BLaER1 (cell line): ENCODE measurements around the gene CEP152.

Experiments
- H3K27ac ChIP-seq: shearing (Covaris generic); formaldehyde crosslinking; 2 replicates; pipeline ENCODE4 v1.8.1; 2022
- H3K27me3 ChIP-seq: shearing (Covaris generic); formaldehyde crosslinking; 2 replicates; pipeline ENCODE4 v1.8.1; 2022
- H3K36me3 ChIP-seq: shearing (Covaris generic); formaldehyde crosslinking; 2 replicates; pipeline ENCODE4 v1.8.1; 2022
- H3K4me1 ChIP-seq: shearing (Covaris generic); formaldehyde crosslinking; 2 replicates; pipeline ENCODE4 v1.8.1; 2022
- H3K4me2 ChIP-seq: shearing (Covaris generic); formaldehyde crosslinking; 2 replicates; pipeline ENCODE4 v1.8.1; 2022
- H3K4me3 ChIP-seq: shearing (Covaris generic); formaldehyde crosslinking; 2 replicates; pipeline ENCODE4 v1.8.1; 2022
- H3K9ac ChIP-seq: shearing (Covaris generic); formaldehyde crosslinking; 2 replicates; pipeline ENCODE4 v1.8.1; 2022
- H3K9me3 ChIP-seq: shearing (Covaris generic); formaldehyde crosslinking; 2 replicates; pipeline ENCODE4 v1.8.1; 2022
- H4K20me1 ChIP-seq: shearing (Covaris generic); formaldehyde crosslinking; 2 replicates; pipeline ENCODE4 v1.8.1; 2022
- Cebpa-rat ChIP-seq: shearing (Covaris generic); IDR thresholded peaks from 2 replicates; pipeline ENCODE4 v1.8.1; 2022

The CEP152 gene

DNA sequence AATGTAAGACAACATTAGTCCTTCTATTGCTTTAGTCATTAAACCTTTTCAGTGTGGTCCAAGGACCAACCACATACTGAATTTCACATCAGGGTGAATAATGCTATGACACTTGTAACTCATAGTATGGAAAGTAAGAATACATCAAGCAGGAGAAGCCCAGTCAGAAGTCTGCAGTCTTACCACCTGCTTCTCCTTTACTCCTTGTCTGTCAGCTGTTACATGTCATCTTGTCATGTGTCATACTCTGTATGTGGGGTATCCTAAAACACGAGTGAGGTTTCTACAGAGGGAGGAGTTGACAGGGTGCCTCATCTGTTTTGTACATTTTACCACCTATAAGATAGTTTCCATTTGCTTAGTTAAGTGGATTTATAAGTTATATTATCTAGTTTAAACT is 34.3 kb upstream of the CEP152 start:
- H3K4me2 ChIP-seq = no peak overlapping the region
- H3K27me3 ChIP-seq = no peaks in the 10 kb centered on the region
- H3K4me3 ChIP-seq = no peak overlapping the region
- no peak for TF ChIP-seq Cebpa-rat
- no peaks in the 10 kb centered on the region for H4K20me1 ChIP-seq
- H3K27ac ChIP-seq = no peak overlapping the region
- H3K9ac ChIP-seq = no peak overlapping the region
- H3K4me1 ChIP-seq = no peaks in the 10 kb centered on the region
- H3K9me3 ChIP-seq = no peaks in the 10 kb centered on the region
- H3K36me3 ChIP-seq = no peaks in the 10 kb centered on the region

DNA sequence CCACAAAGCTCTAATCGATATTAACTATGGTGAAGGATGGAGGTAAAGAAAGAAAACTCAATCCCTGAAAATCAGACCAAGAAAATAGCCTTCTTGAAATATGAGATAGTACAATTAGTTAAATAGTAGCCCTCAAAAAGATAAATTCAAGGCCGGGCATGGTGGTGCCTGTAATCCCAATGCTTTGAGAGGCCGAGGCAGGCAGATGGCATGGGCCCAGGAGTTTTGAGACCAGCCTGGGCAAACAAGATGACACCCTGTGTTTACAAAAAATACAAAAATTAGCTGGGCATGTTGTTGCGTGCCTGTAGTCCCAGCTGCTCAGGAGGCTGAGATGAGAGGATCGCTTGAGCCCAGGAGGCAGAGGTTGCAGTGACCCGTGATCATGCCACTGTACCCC is 31.6 kb upstream of the CEP152 start:
- Histone ChIP-seq H3K36me3 (no peaks in the 10 kb centered on the region), H3K4me2 (no peak overlapping the region), H4K20me1 (no peaks in the 10 kb centered on the region), H3K27me3 (no peaks in the 10 kb centered on the region), H3K9me3 (no peaks in the 10 kb centered on the region), H3K4me3 (no peak overlapping the region), H3K4me1 (no peaks in the 10 kb centered on the region), H3K27ac (no peak overlapping the region), H3K9ac (no peak overlapping the region)
- TF ChIP-seq Cebpa-rat = no peak

DNA sequence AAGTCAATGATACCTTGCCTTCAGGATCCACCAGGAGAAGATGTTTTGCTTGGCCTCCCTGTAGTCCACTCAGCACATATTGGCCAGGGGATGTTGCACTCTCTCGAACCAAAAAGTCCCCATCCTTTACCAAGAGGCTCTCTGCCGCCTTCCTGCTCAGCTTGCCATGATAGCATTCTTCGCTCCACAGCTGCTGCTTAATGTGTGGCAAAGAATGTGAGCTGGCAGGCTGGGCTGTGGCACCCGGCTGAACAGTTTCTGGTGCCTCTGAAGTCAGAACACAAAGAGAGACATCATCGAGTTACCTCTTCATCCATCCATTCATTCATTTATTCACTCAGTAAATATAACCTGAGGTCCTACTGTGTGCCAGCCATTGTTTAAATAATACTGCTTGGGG is 23.9 kb upstream of the CEP152 start:
- Histone ChIP-seq H3K9me3 (peaks cover 20% of the 10 kb centered on the region), H3K36me3 (no peaks in the 10 kb centered on the region), H4K20me1 (no peaks in the 10 kb centered on the region), H3K4me1 (no peaks in the 10 kb centered on the region), H3K4me2 (no peak overlapping the region), H3K27ac (no peak overlapping the region), H3K9ac (no peak overlapping the region), H3K4me3 (no peak overlapping the region), H3K27me3 (no peaks in the 10 kb centered on the region)
- TF ChIP-seq Cebpa-rat = no peak

DNA sequence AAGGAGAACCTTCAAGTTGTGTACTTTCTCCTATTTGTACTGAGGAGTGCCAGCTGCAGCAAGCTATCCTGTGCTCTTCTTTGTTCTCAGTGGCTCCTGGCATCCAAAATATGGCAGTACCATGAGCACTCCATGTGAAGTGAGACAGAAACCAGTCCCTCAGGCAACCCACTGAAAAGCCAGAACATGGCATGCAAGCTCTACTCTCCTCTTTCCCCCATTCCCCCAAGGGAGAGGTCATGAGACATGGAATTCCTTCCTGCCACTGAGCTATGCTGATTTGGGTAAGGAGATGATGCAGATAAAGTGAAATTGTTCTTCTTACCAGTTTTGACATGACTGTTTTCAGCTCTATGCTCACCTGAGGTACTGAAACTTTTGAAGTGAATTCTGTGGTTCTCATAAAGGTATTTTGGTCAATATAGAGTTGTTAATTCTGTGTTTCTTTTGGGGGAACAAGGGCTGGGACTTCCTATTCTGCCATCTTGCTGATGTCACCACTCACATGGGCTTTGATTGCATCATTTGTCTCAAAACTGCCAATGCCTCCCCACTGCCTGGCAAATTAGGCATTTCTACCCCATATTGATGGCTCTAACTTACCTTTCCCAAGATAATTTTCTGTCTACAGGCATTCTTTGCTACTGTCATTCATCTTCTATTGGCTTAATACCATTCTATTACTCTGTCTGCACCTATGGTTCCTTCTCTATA is 22.8 kb upstream of the CEP152 start:
- no peak overlapping the region for H3K4me2 ChIP-seq
- no peak for TF ChIP-seq Cebpa-rat
- H3K4me3 ChIP-seq = no peak overlapping the region
- H3K9me3 ChIP-seq = peaks cover 20% of the 10 kb centered on the region
- no peaks in the 10 kb centered on the region for H3K27me3 ChIP-seq
- H3K9ac ChIP-seq = no peak overlapping the region
- H3K27ac ChIP-seq = no peak overlapping the region
- H3K4me1 ChIP-seq = no peaks in the 10 kb centered on the region
- no peaks in the 10 kb centered on the region for H4K20me1 ChIP-seq
- H3K36me3 ChIP-seq = no peaks in the 10 kb centered on the region

DNA sequence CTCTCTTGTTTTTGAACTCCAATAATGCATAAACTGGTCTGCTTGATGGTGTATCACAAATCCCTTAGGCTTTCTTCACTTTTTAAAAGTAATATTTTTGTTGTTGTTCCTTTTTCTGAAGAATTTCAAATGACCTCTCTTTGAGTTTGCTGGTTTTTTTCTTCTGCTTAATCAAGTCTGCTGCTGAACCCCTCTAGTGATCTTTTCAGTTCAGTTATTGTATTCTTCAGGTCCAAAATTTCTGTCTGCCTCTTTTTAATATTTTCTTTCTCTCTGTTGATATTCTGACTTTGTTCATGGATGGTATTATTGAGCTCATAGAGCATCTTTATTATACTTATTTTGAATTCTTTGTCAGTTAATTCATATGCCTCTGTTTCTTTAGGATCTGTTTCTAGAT is 21.8 kb upstream of the CEP152 start:
- no peaks in the 10 kb centered on the region for H3K4me1 ChIP-seq
- H3K36me3 ChIP-seq = no peaks in the 10 kb centered on the region
- no peak overlapping the region for H3K4me2 ChIP-seq
- no peak overlapping the region for H3K4me3 ChIP-seq
- H3K9ac ChIP-seq = no peak overlapping the region
- H3K9me3 ChIP-seq = peaks cover 20% of the 10 kb centered on the region
- no peak overlapping the region for H3K27ac ChIP-seq
- TF ChIP-seq Cebpa-rat = no peak
- no peaks in the 10 kb centered on the region for H4K20me1 ChIP-seq
- no peaks in the 10 kb centered on the region for H3K27me3 ChIP-seq

DNA sequence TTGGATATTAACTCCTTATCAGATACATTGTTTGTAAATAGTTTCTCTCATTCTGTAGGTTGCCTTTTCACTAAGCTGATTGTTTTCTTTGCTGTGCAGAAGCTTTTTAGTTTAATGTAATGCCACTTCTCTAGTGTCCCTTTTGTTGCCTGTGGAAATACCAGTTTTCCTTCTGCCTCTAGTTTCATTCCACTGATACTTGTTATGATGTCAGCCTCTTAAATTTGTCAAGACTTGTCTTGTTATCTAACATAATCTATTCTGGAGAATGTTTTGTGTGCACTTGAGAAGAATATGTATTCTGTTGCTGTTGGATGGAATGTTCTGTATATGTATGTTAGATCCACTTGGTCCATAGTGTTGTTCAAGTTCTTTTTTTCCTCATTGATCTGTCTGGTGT is 18.0 kb upstream of the CEP152 start:
- no peaks in the 10 kb centered on the region for H3K27me3 ChIP-seq
- H3K9ac ChIP-seq = no peak overlapping the region
- H4K20me1 ChIP-seq = no peaks in the 10 kb centered on the region
- H3K9me3 ChIP-seq = peaks cover 20% of the 10 kb centered on the region
- H3K27ac ChIP-seq = no peak overlapping the region
- no peak for TF ChIP-seq Cebpa-rat
- no peaks in the 10 kb centered on the region for H3K36me3 ChIP-seq
- no peak overlapping the region for H3K4me2 ChIP-seq
- no peak overlapping the region for H3K4me3 ChIP-seq
- no peaks in the 10 kb centered on the region for H3K4me1 ChIP-seq

DNA sequence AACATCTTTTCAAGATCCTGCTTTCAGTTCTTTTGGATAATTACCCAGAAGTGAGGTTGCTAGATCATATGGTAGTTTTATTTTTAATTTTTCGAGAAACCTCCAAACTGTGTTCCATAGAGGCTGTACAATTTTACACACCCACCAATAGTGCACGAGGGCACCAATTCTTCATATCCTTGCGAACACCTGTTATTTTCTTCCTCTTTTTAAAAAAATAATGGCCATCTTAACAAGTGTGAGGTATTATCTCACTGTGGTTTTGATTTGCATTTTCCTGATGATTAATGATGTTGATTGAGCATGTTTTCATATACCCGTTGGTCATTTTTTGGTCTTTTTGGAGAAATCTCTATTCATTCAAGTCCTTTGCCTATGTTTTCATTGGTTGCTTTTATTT is 17.6 kb upstream of the CEP152 start:
- no peaks in the 10 kb centered on the region for H4K20me1 ChIP-seq
- no peaks in the 10 kb centered on the region for H3K4me1 ChIP-seq
- H3K27me3 ChIP-seq = no peaks in the 10 kb centered on the region
- H3K27ac ChIP-seq = no peak overlapping the region
- no peak overlapping the region for H3K4me2 ChIP-seq
- no peak for TF ChIP-seq Cebpa-rat
- H3K9ac ChIP-seq = no peak overlapping the region
- H3K36me3 ChIP-seq = no peaks in the 10 kb centered on the region
- H3K4me3 ChIP-seq = no peak overlapping the region
- H3K9me3 ChIP-seq = peaks cover 16% of the 10 kb centered on the region

DNA sequence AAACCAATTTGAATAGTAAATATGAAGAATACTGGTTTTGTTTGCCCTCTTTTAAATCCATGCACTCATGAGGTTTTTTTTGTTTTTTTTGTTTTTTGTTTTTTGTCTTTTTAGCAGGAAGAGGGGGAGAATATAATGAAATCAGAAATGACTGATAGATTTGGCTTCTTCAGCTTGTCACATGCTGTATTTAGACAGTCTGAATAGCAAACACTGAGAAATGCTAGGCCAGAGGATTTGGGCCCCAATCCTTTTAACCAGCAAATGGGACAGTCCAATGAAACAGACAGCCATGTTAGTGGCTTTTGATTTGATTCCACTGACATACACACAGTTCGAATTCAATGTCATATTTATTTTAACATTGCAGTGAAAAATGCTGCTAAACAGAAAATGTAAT is 14.2 kb upstream of the CEP152 start:
- no peaks in the 10 kb centered on the region for H4K20me1 ChIP-seq
- H3K9me3 ChIP-seq = no peaks in the 10 kb centered on the region
- H3K9ac ChIP-seq = no peak overlapping the region
- no peak overlapping the region for H3K4me2 ChIP-seq
- no peaks in the 10 kb centered on the region for H3K36me3 ChIP-seq
- H3K4me3 ChIP-seq = no peak overlapping the region
- no peaks in the 10 kb centered on the region for H3K4me1 ChIP-seq
- H3K27me3 ChIP-seq = no peaks in the 10 kb centered on the region
- TF ChIP-seq Cebpa-rat = no peak
- H3K27ac ChIP-seq = no peak overlapping the region

DNA sequence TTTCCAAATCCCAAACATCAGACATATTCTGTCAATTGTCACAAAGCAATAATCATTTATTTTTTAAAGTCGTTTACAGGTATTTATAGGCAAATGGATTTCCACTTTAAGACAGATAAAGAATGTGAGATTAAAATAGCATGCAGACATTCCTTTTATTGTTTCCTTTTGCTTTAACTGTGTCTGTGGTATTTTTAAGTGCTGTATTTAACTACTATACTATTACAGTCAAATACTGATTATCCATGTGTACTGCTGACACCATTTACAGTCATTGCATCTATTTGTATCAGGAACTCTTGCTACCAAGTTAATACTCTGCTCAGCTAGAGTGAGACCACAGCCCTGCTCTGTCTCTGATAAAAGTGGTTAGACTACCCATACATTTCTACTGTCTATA is 12.8 kb upstream of the CEP152 start:
- Histone ChIP-seq H3K36me3 (no peaks in the 10 kb centered on the region), H4K20me1 (no peaks in the 10 kb centered on the region), H3K4me1 (no peaks in the 10 kb centered on the region), H3K27ac (no peak overlapping the region), H3K27me3 (no peaks in the 10 kb centered on the region), H3K9me3 (no peaks in the 10 kb centered on the region), H3K4me2 (no peak overlapping the region), H3K4me3 (no peak overlapping the region), H3K9ac (no peak overlapping the region)
- TF ChIP-seq Cebpa-rat = no peak

DNA sequence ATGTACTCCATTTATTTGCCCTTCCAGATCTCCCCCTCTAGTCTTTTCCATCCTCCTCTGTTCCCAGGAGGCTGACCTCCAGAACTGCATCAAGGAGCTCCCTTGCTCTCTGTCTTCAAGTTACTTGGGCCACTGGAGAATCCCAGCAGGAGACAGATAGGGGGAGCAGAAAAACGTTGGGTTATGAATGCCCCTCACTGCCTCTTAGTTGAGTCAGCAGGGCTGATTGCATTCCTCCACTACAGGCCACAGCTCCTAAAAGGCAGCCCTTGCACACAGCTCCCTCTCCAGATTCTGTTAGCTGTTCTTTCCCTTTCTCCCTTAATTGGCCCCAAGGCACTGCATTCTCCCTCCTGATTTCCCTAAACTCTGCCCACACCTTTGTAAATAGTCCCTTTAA is 12.4 kb upstream of the CEP152 start:
- no peak overlapping the region for H3K27ac ChIP-seq
- no peaks in the 10 kb centered on the region for H3K4me1 ChIP-seq
- H3K4me2 ChIP-seq = no peak overlapping the region
- H3K9me3 ChIP-seq = no peaks in the 10 kb centered on the region
- no peaks in the 10 kb centered on the region for H3K27me3 ChIP-seq
- H3K36me3 ChIP-seq = no peaks in the 10 kb centered on the region
- no peak for TF ChIP-seq Cebpa-rat
- H3K9ac ChIP-seq = no peak overlapping the region
- H4K20me1 ChIP-seq = no peaks in the 10 kb centered on the region
- H3K4me3 ChIP-seq = no peak overlapping the region

DNA sequence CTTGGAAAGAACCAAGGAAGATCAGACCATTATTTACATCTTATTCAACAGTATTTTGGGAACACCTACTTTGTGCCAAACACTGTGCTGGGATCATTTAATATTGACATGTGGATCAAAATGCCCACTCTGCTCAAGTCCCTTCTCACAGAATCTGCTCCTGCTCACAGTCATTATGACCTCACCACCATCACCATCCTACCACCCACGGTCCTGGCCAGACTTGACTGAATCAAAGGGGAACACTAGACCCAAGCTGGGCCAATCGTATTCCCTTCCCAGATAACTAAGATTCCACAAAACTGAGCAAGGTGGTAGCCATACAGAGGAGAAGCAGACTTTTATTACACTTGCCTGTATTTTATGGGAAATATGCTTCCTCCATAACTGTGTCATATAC is 3.4 kb upstream of the CEP152 start:
- Histone ChIP-seq H3K4me1 (peaks cover 15% of the 10 kb centered on the region), H3K36me3 (no peaks in the 10 kb centered on the region), H3K4me2 (no peak overlapping the region), H3K27me3 (no peaks in the 10 kb centered on the region), H3K4me3 (no peak overlapping the region), H3K9me3 (no peaks in the 10 kb centered on the region), H4K20me1 (no peaks in the 10 kb centered on the region), H3K9ac (no peak overlapping the region), H3K27ac (no peak overlapping the region)
- TF ChIP-seq Cebpa-rat = no peak
